Fibroblast of mammary gland (primary cell): ENCODE measurements around the gene FHL1.

ENCODE experiments used
- DNase-seq: peaks from one replicate; pipeline ENCODE4 v3.0.0-alpha.2; 2010; ENCODE audit warnings: low read depth
- H3K4me3 ChIP-seq: 2 replicates; pipeline ENCODE4 v1.5.1; 2011; ENCODE audit warnings: low read depth, mild to moderate bottlenecking, low read length, moderate library complexity; ENCODE audit not compliant: control insufficient read depth
- TF ChIP-seq, protein P1 (sequence below): conservative IDR thresholded peaks from 2 replicates; pipeline ENCODE4 v1.5.1; 2011; ENCODE audit warnings: low read depth, low read length, inconsistent platforms; ENCODE audit not compliant: control insufficient read depth, insufficient read depth

FHL1 gene

DNA sequence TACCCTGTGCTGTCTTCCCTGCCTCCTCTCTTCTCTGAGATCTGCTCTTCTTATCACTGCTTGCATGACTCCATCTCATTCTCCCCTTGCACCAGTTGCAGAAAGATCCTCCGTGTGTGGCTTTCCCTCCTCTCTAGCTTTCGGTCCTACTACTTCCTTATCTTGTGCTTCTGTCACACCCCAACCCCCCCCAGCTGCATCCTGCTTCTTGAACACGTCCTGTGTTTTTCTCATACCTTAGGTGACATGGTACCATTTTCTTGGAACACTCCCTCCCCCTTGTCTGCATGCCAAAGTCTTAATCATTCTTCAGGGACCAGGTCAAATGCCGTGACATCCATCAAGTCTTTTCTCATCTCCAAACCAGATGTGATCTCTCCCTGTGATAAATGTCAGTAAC is 46.4 kb downstream of the FHL1 start:
- H3K4me3 ChIP-seq, result no peak overlapping the region
- TF ChIP-seq, protein P1, sequence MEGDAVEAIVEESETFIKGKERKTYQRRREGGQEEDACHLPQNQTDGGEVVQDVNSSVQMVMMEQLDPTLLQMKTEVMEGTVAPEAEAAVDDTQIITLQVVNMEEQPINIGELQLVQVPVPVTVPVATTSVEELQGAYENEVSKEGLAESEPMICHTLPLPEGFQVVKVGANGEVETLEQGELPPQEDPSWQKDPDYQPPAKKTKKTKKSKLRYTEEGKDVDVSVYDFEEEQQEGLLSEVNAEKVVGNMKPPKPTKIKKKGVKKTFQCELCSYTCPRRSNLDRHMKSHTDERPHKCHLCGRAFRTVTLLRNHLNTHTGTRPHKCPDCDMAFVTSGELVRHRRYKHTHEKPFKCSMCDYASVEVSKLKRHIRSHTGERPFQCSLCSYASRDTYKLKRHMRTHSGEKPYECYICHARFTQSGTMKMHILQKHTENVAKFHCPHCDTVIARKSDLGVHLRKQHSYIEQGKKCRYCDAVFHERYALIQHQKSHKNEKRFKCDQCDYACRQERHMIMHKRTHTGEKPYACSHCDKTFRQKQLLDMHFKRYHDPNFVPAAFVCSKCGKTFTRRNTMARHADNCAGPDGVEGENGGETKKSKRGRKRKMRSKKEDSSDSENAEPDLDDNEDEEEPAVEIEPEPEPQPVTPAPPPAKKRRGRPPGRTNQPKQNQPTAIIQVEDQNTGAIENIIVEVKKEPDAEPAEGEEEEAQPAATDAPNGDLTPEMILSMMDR, result no peak
- no peak for DNase-seq

DNA sequence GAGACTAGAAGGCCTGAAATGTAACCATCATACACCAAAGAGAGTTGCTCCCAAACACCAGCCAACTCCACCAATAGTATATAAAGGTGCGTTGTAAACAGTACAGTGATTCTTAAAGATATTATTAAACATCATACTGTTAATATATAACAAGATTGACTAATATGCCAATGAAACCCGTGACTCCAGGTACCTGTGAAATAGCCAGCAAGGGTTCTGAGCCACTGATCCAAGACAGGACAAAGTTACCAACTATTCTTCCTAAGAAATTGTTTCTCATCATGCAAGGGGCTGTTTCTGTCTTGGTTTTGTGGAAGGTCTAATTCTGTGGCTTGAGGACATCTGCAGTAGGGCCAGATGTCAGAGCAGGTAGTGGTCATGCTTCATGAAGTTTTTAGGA is 47.2 kb downstream of the FHL1 start:
- no peak overlapping the region for H3K4me3 ChIP-seq
- TF ChIP-seq, protein P1, result no peak
- no peak for DNase-seq

DNA sequence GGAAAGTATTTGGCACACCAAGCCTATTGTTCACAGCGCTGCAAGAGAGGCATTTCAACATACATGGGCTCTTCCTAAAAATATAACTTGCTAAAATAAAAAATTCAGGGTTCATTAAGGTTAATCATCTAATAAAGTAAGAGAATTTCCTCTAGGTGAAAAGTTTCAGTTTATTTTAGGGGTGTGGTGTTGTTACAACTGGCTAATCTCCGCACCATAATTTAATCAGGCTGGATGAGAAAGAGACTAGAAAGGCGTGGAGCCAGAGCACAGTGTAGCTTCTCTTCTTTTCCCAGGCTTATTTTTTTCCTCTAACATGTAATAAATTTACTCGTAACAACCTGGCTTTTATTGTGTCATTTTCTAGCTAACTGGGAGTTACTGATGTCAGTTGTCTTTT is 47.9 kb downstream of the FHL1 start:
- no peak for DNase-seq
- H3K4me3 ChIP-seq, result no peak overlapping the region
- TF ChIP-seq, protein P1, result no peak

DNA sequence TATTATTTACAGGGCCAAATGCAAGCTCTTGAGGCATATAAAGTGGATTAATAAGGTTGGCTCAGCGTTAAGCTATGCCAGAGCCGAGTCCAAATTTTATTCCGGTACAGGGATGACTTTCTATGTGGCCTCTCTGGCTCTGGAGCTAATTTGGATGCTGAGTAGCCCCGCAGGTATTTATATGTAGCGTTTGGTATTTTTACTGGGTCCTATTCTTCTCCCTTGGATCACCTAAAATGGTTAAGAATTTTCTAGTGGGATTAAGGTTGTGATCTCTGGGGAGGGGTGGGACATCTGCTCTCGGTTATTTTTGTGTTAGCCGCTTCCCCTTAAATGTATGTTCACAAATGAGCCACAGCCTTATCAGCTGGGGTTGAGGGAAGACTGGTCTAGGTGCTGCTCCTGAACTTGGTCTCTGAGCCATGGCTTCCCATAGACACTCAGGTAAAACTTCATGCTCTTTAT is 49.4 kb downstream of the FHL1 start:
- DNase-seq, result peak; percentile 38
- TF ChIP-seq, protein P1, result no peak
- H3K4me3 ChIP-seq, result no peak overlapping the region

DNA sequence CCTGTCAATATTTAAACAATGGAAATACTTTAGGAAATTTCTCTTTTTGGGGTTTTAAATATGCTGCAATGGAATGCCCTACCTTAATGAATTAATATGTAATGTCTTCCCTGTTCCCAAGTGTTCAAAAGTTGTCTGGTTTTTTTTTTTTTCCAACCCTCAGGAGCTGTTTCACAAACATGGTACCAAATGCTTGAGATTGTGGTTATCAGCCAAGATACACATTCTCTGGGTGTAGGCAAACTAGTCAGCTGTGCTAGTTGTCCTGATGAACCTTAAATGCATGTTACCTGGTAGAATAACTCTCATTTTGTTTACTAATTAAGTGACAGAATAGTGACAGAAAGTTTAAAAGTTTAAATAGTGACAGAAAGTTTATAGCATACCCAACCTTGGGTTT is 50.7 kb downstream of the FHL1 start:
- no peak for DNase-seq
- TF ChIP-seq, protein P1, result no peak
- no peak overlapping the region for H3K4me3 ChIP-seq

DNA sequence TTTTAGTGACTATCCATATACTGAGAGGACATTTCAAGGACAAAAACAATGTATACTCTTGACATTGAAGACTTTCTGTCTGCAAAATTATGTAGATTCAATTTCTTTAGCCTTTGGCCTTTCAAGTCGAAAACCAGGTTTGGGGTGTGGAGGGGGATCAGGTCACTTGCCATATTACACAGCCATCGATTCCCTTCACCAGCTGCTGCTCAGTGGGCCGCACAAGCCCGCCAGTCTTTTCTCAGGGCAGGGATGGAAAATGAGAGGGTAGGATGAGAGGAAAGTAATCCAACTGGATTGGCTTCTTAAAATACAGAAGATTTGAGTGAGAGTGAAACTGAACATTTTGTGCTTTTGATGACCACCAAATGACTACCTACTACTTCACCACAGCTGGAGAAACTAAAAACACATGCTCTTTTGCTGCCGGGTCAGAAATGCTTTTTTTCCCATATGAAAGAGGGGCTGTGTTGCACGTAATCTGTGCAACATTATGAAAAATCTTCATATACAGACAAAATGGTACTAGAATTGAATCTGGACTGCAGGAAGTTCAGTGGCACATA is 51.4 kb downstream of the FHL1 start:
- TF ChIP-seq, protein P1, result no peak
- no peak overlapping the region for H3K4me3 ChIP-seq
- peak; percentile 72 for DNase-seq

DNA sequence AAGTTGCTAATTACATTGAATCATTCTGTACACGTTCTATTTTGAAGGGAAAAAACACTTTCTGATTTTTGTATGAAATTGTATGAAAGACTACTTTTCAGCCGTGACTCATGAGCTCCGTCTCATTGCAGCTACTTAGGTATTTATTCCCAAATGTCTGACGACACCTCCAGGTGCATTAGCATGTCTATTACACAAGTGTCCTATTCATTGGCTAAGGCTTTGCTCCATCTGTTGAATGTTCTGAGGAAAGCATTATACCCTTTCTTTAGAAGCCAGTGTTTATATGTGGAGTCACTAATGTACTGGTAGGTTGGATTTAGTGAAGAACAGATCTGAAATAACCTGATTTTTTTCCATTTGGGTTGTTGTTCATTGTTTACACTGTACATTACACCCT is 52.0 kb downstream of the FHL1 start:
- TF ChIP-seq, protein P1, result no peak
- DNase-seq, result peak; percentile 77
- H3K4me3 ChIP-seq, result no peak overlapping the region
